Upper lobe of left lung (tissue), 6 donors: ENCODE data around the gene IFNGR1. TPM values are rescaled to one million over a fixed set of nuclear protein-coding genes. Genes with fewer than 3 reads are reported as not detected.

Experiments
- ATAC-seq, 2 donors: fragments of 200-7000 bp; cut with Tn5 transposase; one replicate each; pipeline ENCODE4 v1.9.1; 2022; ENCODE audit warnings: mild to moderate bottlenecking in 2 of 2, moderate library complexity in 2 of 2; ENCODE audit not compliant: low FRiP score in 2 of 2
- DNase-seq, 2 donors: peaks; one replicate each; pipeline ENCODE4 v3.0.0-alpha.2; 2019 to 2020
- H3K27ac ChIP-seq, 4 donors: fragments of 200-600 bp; sonication (generic); one replicate each; pipeline ENCODE4 v1.5.1; 2016 to 2019
- H3K27me3 ChIP-seq, 4 donors: fragments of 200-600 bp; sonication (generic); one replicate each; pipeline ENCODE4 v1.5.1; 2017 to 2019
- H3K36me3 ChIP-seq, 4 donors: fragments of 200-600 bp; sonication (generic); one replicate each; pipeline ENCODE4 v1.5.1; 2016 to 2019
- H3K4me1 ChIP-seq, 4 donors: fragments of 200-600 bp; sonication (generic); one replicate each; pipeline ENCODE4 v1.5.1; 2018 to 2019
- H3K4me3 ChIP-seq, 4 donors: fragments of 200-600 bp; sonication (generic); one replicate each; pipeline ENCODE4 v1.5.1; 2017 to 2019; ENCODE audit warnings: mild to moderate bottlenecking in 2 of 4, moderate library complexity in 1 of 4
- H3K9me3 ChIP-seq, 4 donors: fragments of 200-600 bp; sonication (generic); one replicate each; pipeline ENCODE4 v1.5.1; 2018 to 2019
- EP300 ChIP-seq, 4 donors: sonication (generic); formaldehyde crosslinking; IDR thresholded peaks; one replicate each; pipeline ENCODE4 v1.5.1; 2017; ENCODE audit warnings: antibody characterized with exemption in 4 of 4, control low read depth in 2 of 4
- POLR2A ChIP-seq, 4 donors: fragments of 450-650 bp; IDR thresholded peaks; one replicate each; pipeline ENCODE4 v1.5.1; 2016 to 2017; ENCODE audit warnings: antibody characterized with exemption in 4 of 4, mild to moderate bottlenecking in 2 of 4
- POLR2AphosphoS5 ChIP-seq, 2 donors: sonication (generic); formaldehyde crosslinking; IDR thresholded peaks; one replicate each; pipeline ENCODE4 v1.5.1; 2017; ENCODE audit warnings: antibody characterized with exemption in 2 of 2
- WGBS, 2 donors: methylation state at CpG; one replicate each; pipeline ENCODE4 v1.1.5; 2017 to 2018; 5-methylcytosine and 5-hydroxymethylcytosine counted together
- total RNA-seq, 6 donors: library from RNA; depleted of rRNA in 4 of 6; stranded (reverse); fragments of >200 nt in 4 of 6; gene quantifications; one replicate each; pipeline versions ENCODE4 v1.1.0 to v1.2.1, GENCODE V29; 2016 to 2021
- TF ChIP-seq, protein P1 (sequence below), 6 experiments: fragments of 450-650 bp in 4 of 6; fragments of 200-600 bp in 2 of 6; sonication (generic) in 2 of 6; IDR thresholded peaks; one replicate each; pipeline ENCODE4 v1.5.1; 2016 to 2019; ENCODE audit warnings: antibody characterized with exemption in 6 of 6
- donor health status: DM: no; HTN: no; CAD: no; lungs with moderate emphysema.
- donor health status: DM: no; HTN: yes; CAD: no; lungs with severe emphysema.

Gene IFNGR1
- total RNA-seq, 6 donors from 2014 or later: 94.0 to 216 (median 183) TPM

GRCh38 chr6:137193256-137194070 lies 25.7 kb downstream of the IFNGR1 start:
- Histone ChIP-seq H3K4me1 (peaks cover 0 to 22% (median 13%) of the 10 kb centered on the region in 4 donors), H3K4me3 (no peak overlapping the region), H3K36me3 (peaks cover 5 to 18% (median 13%) of the 10 kb centered on the region in 4 donors), H3K27me3 (no peaks in the 10 kb centered on the region), H3K27ac (no peak overlapping the region), H3K9me3 (peaks cover 0 to 7% (median 2%) of the 10 kb centered on the region in 4 donors)
- no peak for ATAC-seq
- TF ChIP-seq, protein P1, sequence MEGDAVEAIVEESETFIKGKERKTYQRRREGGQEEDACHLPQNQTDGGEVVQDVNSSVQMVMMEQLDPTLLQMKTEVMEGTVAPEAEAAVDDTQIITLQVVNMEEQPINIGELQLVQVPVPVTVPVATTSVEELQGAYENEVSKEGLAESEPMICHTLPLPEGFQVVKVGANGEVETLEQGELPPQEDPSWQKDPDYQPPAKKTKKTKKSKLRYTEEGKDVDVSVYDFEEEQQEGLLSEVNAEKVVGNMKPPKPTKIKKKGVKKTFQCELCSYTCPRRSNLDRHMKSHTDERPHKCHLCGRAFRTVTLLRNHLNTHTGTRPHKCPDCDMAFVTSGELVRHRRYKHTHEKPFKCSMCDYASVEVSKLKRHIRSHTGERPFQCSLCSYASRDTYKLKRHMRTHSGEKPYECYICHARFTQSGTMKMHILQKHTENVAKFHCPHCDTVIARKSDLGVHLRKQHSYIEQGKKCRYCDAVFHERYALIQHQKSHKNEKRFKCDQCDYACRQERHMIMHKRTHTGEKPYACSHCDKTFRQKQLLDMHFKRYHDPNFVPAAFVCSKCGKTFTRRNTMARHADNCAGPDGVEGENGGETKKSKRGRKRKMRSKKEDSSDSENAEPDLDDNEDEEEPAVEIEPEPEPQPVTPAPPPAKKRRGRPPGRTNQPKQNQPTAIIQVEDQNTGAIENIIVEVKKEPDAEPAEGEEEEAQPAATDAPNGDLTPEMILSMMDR (IDR thresholded peaks at IDR 0.05): no peak
- TF ChIP-seq POLR2AphosphoS5 (IDR thresholded peaks at IDR 0.05): no peak
- no peak for TF ChIP-seq EP300 (IDR thresholded peaks at IDR 0.05)
- no peak for TF ChIP-seq POLR2A (IDR thresholded peaks at IDR 0.05)
- no peak for DNase-seq
- WGBS, 2 donors: 71 to 81% methylated on average over 5 of the region's 5 CpGs

DNA sequence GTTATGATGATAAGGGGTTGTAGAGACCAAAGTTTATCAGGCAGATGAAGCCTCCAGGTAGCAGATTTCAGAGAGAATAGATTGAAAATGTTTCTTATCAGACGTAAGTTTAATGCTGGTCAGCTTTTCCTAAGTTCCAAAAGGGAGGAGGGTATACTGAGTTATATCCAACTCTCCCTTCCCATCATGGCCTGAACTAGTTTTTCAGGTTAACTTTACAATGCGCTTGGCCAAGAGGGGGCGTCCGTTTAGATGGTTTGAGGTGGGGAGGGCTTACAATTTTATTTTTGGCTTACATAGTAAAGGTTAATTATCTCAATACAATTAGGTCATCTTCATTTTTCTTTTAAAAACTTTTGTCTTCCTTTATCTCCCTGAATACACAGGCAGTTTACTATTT lies 26.4 kb downstream of the IFNGR1 start:
- TF ChIP-seq EP300 (IDR thresholded peaks at IDR 0.05) (no peak), POLR2A (IDR thresholded peaks at IDR 0.05) (no peak), POLR2AphosphoS5 (IDR thresholded peaks at IDR 0.05) (no peak)
- TF ChIP-seq, protein P1 (IDR thresholded peaks at IDR 0.05): no peak
- 90 to 93% methylated on average over 4 of the region's 4 CpGs for WGBS, 2 donors
- H3K9me3 ChIP-seq: peaks cover 0 to 7% (median 2%) of the 10 kb centered on the region in 4 donors
- no peaks in the 10 kb centered on the region for H3K27me3 ChIP-seq
- peaks cover 2 to 11% (median 6%) of the 10 kb centered on the region in 4 donors for H3K36me3 ChIP-seq
- peaks cover 0 to 22% (median 13%) of the 10 kb centered on the region in 4 donors for H3K4me1 ChIP-seq
- DNase-seq (no peak), ATAC-seq (no peak)
- no peak overlapping the region for H3K27ac ChIP-seq
- no peak overlapping the region for H3K4me3 ChIP-seq

- TF ChIP-seq POLR2AphosphoS5 (IDR thresholded peaks at IDR 0.05): no peak
- Histone ChIP-seq H3K4me3 (no peak overlapping the region), H3K9me3 (peaks cover 0 to 7% (median 2%) of the 10 kb centered on the region in 4 donors), H3K27ac (peak overlapping the region in 2 of 4 donors; percentile 5 to 36), H3K4me1 (peaks cover 0 to 22% (median 8%) of the 10 kb centered on the region in 4 donors), H3K36me3 (no peaks in the 10 kb centered on the region), H3K27me3 (no peaks in the 10 kb centered on the region)
- WGBS, 2 donors: 67% methylated on average over 1 of the region's 1 CpG
- no peak for ATAC-seq
- no peak for DNase-seq
These were observed 27.5 kb downstream of the IFNGR1 start for GRCh38 chr6:137191670-137192069.

DNA sequence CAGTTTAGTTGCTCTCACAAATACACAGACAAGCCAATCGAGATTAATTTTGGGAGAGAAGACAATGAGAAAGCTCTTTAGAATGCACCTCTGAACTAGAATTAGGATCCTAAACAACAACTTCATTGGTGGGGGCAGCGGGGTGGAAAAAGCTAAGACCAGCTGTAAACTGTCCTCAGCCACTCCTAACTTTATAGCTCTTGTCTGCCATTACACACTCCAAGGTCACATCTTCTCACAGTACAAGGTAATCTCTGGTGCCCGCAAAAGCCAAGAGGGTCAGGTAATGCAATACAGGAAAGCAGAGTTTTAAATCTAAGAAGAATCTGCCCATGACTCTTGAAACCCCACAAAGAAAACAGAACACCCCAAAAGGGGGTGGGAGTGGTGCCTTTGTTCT lies 27.9 kb downstream of the IFNGR1 start:
- ATAC-seq (no peak), DNase-seq (no peak)
- TF ChIP-seq, protein P1 (IDR thresholded peaks at IDR 0.05): no peak
- TF ChIP-seq EP300 (IDR thresholded peaks at IDR 0.05): no peak
- no peak for TF ChIP-seq POLR2AphosphoS5 (IDR thresholded peaks at IDR 0.05)
- no peak for TF ChIP-seq POLR2A (IDR thresholded peaks at IDR 0.05)
- Histone ChIP-seq H3K27ac (peak overlapping the region in 2 of 4 donors; percentile 5 to 36), H3K4me1 (peaks cover 0 to 20% (median 8%) of the 10 kb centered on the region in 4 donors), H3K9me3 (peaks cover 0 to 7% (median 2%) of the 10 kb centered on the region in 4 donors), H3K27me3 (no peaks in the 10 kb centered on the region), H3K36me3 (no peaks in the 10 kb centered on the region), H3K4me3 (no peak overlapping the region)
- WGBS, 2 donors: 80 to 84% methylated on average over 3 of the region's 3 CpGs

GRCh38 chr6:137190583-137191094 lies 28.5 kb downstream of the IFNGR1 start:
- no peaks in the 10 kb centered on the region for H3K36me3 ChIP-seq
- no peaks in the 10 kb centered on the region for H3K27me3 ChIP-seq
- DNase-seq (no peak), ATAC-seq (no peak)
- no peak overlapping the region for H3K4me3 ChIP-seq
- TF ChIP-seq POLR2A (IDR thresholded peaks at IDR 0.05) (no peak), POLR2AphosphoS5 (IDR thresholded peaks at IDR 0.05) (no peak), EP300 (IDR thresholded peaks at IDR 0.05) (no peak)
- TF ChIP-seq, protein P1 (IDR thresholded peaks at IDR 0.05): no peak
- H3K27ac ChIP-seq: peak overlapping the region in 1 of 4 donors; percentile 28
- H3K9me3 ChIP-seq: peaks cover 0 to 7% (median 3%) of the 10 kb centered on the region in 4 donors
- peaks cover 0 to 14% (median 8%) of the 10 kb centered on the region in 4 donors for H3K4me1 ChIP-seq
- WGBS, 2 donors: 61 to 84% methylated on average over 5 of the region's 5 CpGs
